ENCODE measurements around the gene ANKRD35.

Gene ANKRD35

DNA sequence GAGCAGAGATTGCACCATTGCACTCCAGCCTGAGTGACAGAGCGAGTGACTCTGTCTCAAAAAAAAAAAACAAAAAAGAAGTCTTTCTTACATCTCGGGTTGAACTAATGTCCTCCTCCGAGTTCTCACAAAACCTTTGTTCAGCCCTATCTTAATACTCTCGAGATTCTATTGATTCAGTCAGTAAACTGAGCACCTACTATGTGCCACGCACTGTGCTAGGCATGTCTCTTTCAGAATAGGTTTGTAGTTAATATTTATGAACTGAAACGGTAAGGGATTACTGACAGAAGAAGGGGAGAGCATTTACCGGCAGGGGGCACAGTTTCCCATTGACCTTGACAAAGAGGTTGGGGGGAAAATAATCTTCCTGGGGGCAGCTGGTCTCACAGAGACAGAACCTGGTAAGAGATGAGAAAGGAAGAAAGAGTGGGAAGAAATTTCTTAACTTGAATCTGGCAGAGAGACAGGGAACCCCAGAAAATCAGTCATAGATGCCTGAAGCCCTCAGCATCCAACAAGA is 30.2 kb downstream of the ANKRD35 start:
- H3K4me3 ChIP-seq (ENCODE audit: low read depth, low read length), result no peak overlapping the region
- DNase-seq (ENCODE audit: low read depth), result no peak
- TF ChIP-seq, protein P1, sequence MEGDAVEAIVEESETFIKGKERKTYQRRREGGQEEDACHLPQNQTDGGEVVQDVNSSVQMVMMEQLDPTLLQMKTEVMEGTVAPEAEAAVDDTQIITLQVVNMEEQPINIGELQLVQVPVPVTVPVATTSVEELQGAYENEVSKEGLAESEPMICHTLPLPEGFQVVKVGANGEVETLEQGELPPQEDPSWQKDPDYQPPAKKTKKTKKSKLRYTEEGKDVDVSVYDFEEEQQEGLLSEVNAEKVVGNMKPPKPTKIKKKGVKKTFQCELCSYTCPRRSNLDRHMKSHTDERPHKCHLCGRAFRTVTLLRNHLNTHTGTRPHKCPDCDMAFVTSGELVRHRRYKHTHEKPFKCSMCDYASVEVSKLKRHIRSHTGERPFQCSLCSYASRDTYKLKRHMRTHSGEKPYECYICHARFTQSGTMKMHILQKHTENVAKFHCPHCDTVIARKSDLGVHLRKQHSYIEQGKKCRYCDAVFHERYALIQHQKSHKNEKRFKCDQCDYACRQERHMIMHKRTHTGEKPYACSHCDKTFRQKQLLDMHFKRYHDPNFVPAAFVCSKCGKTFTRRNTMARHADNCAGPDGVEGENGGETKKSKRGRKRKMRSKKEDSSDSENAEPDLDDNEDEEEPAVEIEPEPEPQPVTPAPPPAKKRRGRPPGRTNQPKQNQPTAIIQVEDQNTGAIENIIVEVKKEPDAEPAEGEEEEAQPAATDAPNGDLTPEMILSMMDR (IDR thresholded peaks at IDR 0.05; ENCODE audit: low read depth, low read length), result peak; percentile 3
- TF ChIP-seq, protein P2, sequence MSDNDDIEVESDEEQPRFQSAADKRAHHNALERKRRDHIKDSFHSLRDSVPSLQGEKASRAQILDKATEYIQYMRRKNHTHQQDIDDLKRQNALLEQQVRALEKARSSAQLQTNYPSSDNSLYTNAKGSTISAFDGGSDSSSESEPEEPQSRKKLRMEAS (IDR thresholded peaks at IDR 0.05; ENCODE audit: low read depth, low read length), result no peak

DNA sequence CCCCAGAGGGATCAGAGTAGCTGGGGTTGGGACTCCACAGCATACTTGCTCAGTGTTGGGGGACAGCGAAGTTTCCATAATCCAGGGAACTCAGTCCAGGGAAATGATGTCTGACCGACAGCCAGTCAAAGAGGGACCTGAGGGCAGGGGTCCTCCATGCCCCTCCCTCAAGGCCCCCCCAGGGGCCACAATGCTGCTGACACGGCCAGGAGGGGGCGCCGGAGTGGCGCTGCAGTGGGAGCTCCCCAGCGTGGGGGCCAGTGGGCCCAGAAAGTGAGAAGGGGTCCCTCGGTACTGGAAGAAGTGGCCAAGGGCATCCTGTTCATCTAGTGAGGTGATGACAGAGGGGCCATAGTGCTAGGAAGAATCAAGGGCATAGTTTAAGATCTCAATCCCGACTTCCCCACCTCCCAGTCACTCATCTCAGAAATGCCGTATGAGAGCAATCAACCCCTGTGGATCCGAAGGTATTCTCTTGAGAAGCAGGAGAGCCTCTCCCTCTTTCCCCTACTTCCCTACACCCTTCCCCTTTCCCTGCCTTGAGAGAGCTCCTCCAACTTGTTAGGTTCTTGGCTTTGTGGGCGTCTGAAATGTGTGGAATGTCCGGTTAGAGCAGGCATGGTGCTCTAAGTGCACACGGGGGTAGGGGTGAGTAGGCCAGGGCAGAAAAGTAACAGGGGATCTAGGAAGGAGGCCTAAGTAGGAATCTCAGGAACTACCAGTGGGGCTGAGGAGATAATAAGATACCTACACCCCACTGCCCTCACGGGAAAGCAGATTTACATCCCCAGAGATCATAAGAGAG is 36.1 kb downstream of the ANKRD35 start:
- no peak overlapping the region for H3K4me3 ChIP-seq (ENCODE audit: low read depth, low read length)
- TF ChIP-seq, protein P1 (IDR thresholded peaks at IDR 0.05; ENCODE audit: low read depth, low read length), result peak; percentile 41
- no peak for TF ChIP-seq POLR2A (IDR thresholded peaks at IDR 0.05; ENCODE audit: extremely low read depth, insufficient read length)
- no peak for DNase-seq (ENCODE audit: low read depth)

DNA sequence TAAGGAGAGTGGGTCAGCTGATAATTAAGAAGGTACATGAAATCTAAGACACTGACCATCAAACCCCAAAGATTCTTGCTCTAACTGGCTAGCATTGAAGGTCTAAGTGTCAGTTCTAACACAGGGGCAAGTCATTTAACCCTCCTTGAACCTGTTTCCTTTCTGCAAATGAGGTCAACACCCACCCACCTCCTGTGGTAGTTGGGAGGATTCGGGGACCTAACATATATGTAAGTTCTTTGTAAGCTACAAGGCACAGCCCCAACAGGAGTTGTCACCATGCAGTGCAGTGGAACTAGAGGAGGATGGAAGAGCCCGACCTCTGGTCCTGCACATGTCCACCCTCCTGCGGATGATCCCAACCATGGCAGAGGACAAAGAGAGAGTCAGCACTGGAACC is 37.8 kb downstream of the ANKRD35 start:
- DNase-seq (ENCODE audit: low read depth), result no peak
- H3K4me3 ChIP-seq (ENCODE audit: low read depth, low read length), result no peak overlapping the region
- TF ChIP-seq, protein P1 (IDR thresholded peaks at IDR 0.05; ENCODE audit: low read depth, low read length), result no peak
- TF ChIP-seq MYC (IDR thresholded peaks at IDR 0.05; ENCODE audit: low read depth, low read length) (no peak), POLR2A (IDR thresholded peaks at IDR 0.05; ENCODE audit: extremely low read depth, insufficient read length) (no peak)
- TF ChIP-seq, protein P2 (IDR thresholded peaks at IDR 0.05; ENCODE audit: low read depth, low read length), result no peak

DNA sequence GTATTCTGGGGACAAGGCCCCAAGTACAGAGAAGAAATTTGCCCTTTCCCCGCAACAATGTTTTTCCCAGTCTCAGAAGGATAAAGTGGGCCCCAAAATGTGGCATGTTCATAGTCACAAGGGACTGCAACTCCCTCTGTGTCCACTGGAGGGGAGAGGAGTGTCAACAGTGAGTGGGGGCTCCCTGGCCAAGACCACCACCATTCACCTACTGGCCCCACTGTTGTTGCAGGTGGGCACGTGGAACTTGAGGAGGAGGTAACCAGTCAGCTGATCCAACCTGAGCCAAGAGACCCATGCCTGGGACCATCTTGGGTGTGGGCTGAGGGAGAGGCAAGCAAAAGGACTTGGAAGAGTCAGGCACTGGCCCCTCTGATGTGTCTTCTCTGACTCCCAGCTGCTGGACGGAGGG is 39.5 kb downstream of the ANKRD35 start:
- DNase-seq (ENCODE audit: low read depth), result peak; percentile 47
- TF ChIP-seq, protein P1 (IDR thresholded peaks at IDR 0.05; ENCODE audit: low read depth, low read length), result peak; percentile 61
- TF ChIP-seq MYC (IDR thresholded peaks at IDR 0.05; ENCODE audit: low read depth, low read length), result no peak
- H3K4me3 ChIP-seq (ENCODE audit: low read depth, low read length), result no peak overlapping the region

DNA sequence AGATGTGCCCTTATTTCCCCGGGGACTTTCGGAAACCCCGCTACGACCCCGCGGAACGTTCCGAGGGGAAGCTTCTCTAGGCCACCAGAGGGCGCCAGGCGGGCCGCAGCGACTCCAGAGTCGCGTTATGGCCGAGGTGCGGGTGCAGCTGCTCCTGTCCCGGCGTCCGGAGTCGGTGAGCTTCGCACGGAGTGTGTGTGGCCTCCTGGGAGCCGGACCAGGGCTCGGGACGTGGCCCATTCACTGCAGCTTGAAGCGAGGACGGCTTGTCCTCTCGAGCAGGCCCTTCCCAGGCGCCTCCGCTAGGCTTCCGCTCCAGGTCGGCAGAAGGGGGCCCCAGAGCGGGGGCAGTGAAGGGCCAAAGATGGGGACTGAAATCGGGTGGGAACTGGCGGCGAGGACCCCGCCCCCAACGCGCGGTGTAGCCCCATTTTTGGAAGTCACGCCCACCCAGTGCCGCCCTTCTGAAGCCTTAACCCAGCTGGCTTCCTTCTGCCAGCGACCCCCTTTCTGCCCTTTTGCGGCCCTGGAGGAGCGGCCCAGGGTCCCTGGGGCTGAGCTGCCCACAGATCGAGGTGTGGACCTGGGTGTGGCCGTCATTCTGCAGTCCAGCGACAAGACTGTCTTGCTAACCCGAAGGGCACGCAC is 40.0 kb downstream of the ANKRD35 start, which contains the start of gene NUDT17:
Gene NUDT17 (plus strand): TSS at position 117 of the 648 bp plus-strand sequence. CDS start 11 bp downstream, at position 128.
- DNase-seq (ENCODE audit: low read depth), result peak; percentile 85
- peak within 1 kb of the TSS; percentile 46 for H3K4me3 ChIP-seq (ENCODE audit: low read depth, low read length)
- TF ChIP-seq, protein P1 (IDR thresholded peaks at IDR 0.05; ENCODE audit: low read depth, low read length), result peak; percentile 85
- TF ChIP-seq MYC (IDR thresholded peaks at IDR 0.05; ENCODE audit: low read depth, low read length) (peak; percentile 71), POLR2A (IDR thresholded peaks at IDR 0.05; ENCODE audit: extremely low read depth, insufficient read length) (no peak)
- TF ChIP-seq, protein P2 (IDR thresholded peaks at IDR 0.05; ENCODE audit: low read depth, low read length), result 0 out of 2 replicates have a peak, but pooled peaks have one; percentile 55

Data from NB4 (cell line).